ENCODE data around the gene STAG2. TPM values are rescaled to one million over a fixed set of nuclear protein-coding genes. Genes with fewer than 3 reads are reported as not detected.
A peak's percentile ranks its signal among the peaks of the same experiment; 100 is the strongest.

Gene STAG2
- total and polyA plus RNA-seq, 7 donors = 21.6 to 117 (median 60.1) TPM

- Histone ChIP-seq H3K27ac (no peak overlapping the region), H3K36me3 (peaks cover 0 to 66% (median 8%) of the 10 kb centered on the region in 4 donors), H3K27me3 (no peaks in the 10 kb centered on the region), H3K9me3 (no peaks in the 10 kb centered on the region), H3K4me3 (no peak overlapping the region), H3K4me1 (no peaks in the 10 kb centered on the region)
- DNase-seq = no peak
- intact Hi-C loops (cut with DNase I) = no loop called here
- no peak for TF ChIP-seq POLR2AphosphoS5 (IDR thresholded peaks at IDR 0.05)
- TF ChIP-seq EP300 (IDR thresholded peaks at IDR 0.05) = no peak
- TF ChIP-seq POLR2A (IDR thresholded peaks at IDR 0.05) = no peak
- TF ChIP-seq CTCF (IDR thresholded peaks at IDR 0.05) = no peak
- WGBS, 2 donors = 70 to 73% methylated on average over 7 of the region's 7 CpGs
Measured at GRCh38 chrX:124086411-124086810, 124.9 kb downstream of the STAG2 start.

DNA sequence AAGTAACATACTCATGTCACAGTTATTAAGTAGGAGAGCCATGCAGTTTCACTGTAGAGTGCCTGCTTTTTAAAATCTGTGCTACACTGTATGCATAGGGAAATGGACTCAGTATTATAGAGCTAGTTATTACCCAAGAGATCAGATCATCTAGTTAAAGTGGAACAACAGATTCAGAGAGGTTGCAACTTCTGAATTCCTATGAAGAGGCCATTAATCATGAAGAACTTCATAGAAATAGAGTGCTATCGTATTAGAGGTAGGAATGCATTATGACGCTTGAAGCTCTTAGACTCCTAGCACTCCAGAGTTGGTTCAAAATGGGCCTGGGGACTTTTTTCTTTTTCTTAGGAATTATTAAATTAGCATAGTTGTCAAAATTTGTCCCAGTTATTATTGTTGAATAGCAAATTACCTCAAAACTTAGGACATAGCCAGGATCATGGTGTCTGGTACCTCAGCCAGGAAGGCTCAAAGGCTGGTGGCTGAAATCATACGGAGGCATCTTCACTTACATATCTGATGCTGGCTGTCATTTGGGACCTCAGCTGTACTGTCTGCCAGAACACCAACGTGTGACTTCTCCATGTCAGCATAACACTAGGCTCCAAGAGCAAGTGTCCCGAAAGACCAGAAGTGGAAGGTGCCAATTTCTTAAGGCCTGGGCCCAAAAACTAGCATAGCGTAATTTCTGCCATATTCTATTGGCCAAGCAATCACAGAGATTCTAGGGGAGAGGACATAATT is 125.7 kb downstream of the STAG2 start:
- TF ChIP-seq CTCF (IDR thresholded peaks at IDR 0.05) (no peak), EP300 (IDR thresholded peaks at IDR 0.05) (no peak), POLR2A (IDR thresholded peaks at IDR 0.05) (no peak)
- Histone ChIP-seq H3K4me3 (no peak overlapping the region), H3K36me3 (peaks cover 0 to 61% (median 8%) of the 10 kb centered on the region in 4 donors), H3K4me1 (no peaks in the 10 kb centered on the region), H3K9me3 (no peaks in the 10 kb centered on the region), H3K27ac (no peak overlapping the region), H3K27me3 (no peaks in the 10 kb centered on the region)
- intact Hi-C loops (cut with DNase I) = no loop called here
- 88 to 91% methylated on average over 6 of the region's 6 CpGs for WGBS, 2 donors
- no peak for DNase-seq

DNA sequence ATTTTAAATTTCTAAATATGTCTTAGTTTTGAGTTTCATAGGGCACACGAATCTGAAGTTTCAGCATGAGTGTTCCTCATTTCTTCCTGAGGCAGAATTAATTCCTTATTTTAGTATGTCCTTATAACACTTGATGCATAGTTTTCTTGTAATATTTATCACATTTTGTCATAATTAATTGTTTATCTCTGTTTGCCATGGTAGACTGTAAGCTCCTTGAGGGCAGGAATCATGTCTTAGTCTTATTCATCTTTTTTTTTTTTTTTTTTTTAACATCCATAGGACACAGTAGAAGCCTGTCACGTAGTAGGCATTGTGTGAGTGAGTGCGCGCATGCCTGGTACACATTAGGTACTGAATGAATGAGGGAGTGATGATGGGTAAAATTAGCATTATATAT is 131.7 kb downstream of the STAG2 start:
- no peak for DNase-seq
- WGBS, 2 donors = 92 to 96% methylated on average over 4 of the region's 4 CpGs
- no peak overlapping the region for H3K27ac ChIP-seq
- no peaks in the 10 kb centered on the region for H3K9me3 ChIP-seq
- peaks cover 0 to 51% (median 5%) of the 10 kb centered on the region in 4 donors for H3K36me3 ChIP-seq
- no peaks in the 10 kb centered on the region for H3K27me3 ChIP-seq
- intact Hi-C loops (cut with DNase I) = no loop called here
- TF ChIP-seq CTCF (IDR thresholded peaks at IDR 0.05) (no peak), EP300 (IDR thresholded peaks at IDR 0.05) (no peak), POLR2A (IDR thresholded peaks at IDR 0.05) (no peak), POLR2AphosphoS5 (IDR thresholded peaks at IDR 0.05) (no peak)
- H3K4me1 ChIP-seq = peaks cover 0 to 2% (median 0%) of the 10 kb centered on the region in 4 donors
- no peak overlapping the region for H3K4me3 ChIP-seq

DNA sequence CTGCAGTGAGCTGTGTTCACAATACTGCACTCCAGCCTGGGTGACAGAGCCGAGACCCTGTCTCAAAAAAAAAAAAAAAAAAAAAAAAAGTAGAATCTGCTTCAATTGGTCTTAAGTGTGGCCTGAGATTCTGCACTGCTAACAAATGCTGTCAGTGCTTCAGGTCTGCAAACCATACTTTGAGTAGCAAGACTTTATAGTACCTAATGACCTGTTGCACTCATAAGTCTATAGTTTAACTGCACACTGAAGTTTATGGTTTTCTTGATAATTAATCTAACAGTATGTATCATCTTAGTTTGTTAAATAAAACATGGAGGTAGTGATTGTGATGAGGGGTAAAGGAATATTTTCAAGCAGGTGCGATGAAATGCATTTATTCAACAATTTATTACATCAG is 135.6 kb downstream of the STAG2 start:
- no peaks in the 10 kb centered on the region for H3K9me3 ChIP-seq
- peaks cover 0 to 25% (median 0%) of the 10 kb centered on the region in 4 donors for H3K36me3 ChIP-seq
- WGBS, 2 donors = 82 to 95% methylated on average over 2 of the region's 2 CpGs
- no peak for DNase-seq
- no peak overlapping the region for H3K4me3 ChIP-seq
- TF ChIP-seq POLR2A (IDR thresholded peaks at IDR 0.05) (no peak), EP300 (IDR thresholded peaks at IDR 0.05) (no peak), CTCF (IDR thresholded peaks at IDR 0.05) (no peak), POLR2AphosphoS5 (IDR thresholded peaks at IDR 0.05) (no peak)
- intact Hi-C loops (cut with DNase I) = no loop called here
- H3K27ac ChIP-seq = no peak overlapping the region
- no peaks in the 10 kb centered on the region for H3K27me3 ChIP-seq
- peaks cover 0 to 3% (median 0%) of the 10 kb centered on the region in 4 donors for H3K4me1 ChIP-seq

DNA sequence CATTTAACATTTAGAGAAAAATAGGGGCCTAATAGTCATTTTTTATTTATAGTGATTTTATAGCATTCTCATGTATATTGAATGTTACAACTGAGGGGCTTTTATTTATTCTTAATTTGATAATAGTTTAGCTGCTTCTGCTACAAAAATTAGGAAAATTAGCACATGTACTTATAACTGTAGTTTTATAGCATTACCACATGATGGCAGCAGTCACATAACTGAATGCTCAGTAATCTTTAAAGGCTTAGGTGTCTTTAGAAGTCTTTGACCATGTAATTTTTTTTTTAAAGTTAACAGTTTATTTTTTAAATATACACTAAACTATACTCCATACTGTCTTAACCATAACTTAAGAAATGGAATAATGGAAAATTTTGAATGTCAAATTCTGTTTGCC is 136.6 kb downstream of the STAG2 start:
- Histone ChIP-seq H3K27me3 (no peaks in the 10 kb centered on the region), H3K27ac (no peak overlapping the region), H3K4me3 (no peak overlapping the region), H3K4me1 (peaks cover 0 to 3% (median 0%) of the 10 kb centered on the region in 4 donors), H3K9me3 (no peaks in the 10 kb centered on the region), H3K36me3 (peaks cover 0 to 25% (median 0%) of the 10 kb centered on the region in 4 donors)
- intact Hi-C loops (cut with DNase I) = no loop called here
- no peak for DNase-seq
- TF ChIP-seq POLR2A (IDR thresholded peaks at IDR 0.05) (no peak), CTCF (IDR thresholded peaks at IDR 0.05) (peak in 3 of 4 experiments; percentile 10 to 44 (median 19)), EP300 (IDR thresholded peaks at IDR 0.05) (no peak), POLR2AphosphoS5 (IDR thresholded peaks at IDR 0.05) (no peak)

Measured in sigmoid colon (tissue), 7 donors.